ENCODE results near the gene MYL6.
"Not testable (repeated sequence)": the region's sequence is repeated elsewhere in the genome, so short reads cannot be mapped to it uniquely, and the experiment has no call there.

Gene MYL6

GRCh38 chr12:56156464-56157200 lies 1.5 kb upstream of the MYL6 start:
- DNase-seq (ENCODE audit: low spot score), result not testable (repeated sequence)

- DNase-seq (ENCODE audit: low spot score), result peak; percentile 55
Observed at GRCh38 chr12:56157201-56158028, 744 bp upstream of the MYL6 start.

GRCh38 chr12:56158926-56159461 lies 835 bp downstream of the MYL6 start:
- DNase-seq (ENCODE audit: low spot score), result peak; percentile 43

GRCh38 chr12:56159482-56160192 lies 1.5 kb downstream of the MYL6 start:
- no peak for DNase-seq (ENCODE audit: low spot score)

GRCh38 chr12:56160193-56160763 lies 2.1 kb downstream of the MYL6 start:
- peak; percentile 74 for DNase-seq (ENCODE audit: low spot score)

- no peak for DNase-seq (ENCODE audit: low spot score)
Observed at GRCh38 chr12:56160894-56161689, 2.9 kb downstream of the MYL6 start.

- no peak for DNase-seq (ENCODE audit: low spot score)
Observed at GRCh38 chr12:56161690-56162351, 3.7 kb downstream of the MYL6 start.

- DNase-seq (ENCODE audit: low spot score), result no peak
Observed at GRCh38 chr12:56162468-56163290, 4.5 kb downstream of the MYL6 start.

- no peak for DNase-seq (ENCODE audit: low spot score)
Observed at GRCh38 chr12:56163533-56164344, 5.6 kb downstream of the MYL6 start.

GRCh38 chr12:56164345-56164729 lies 6.2 kb downstream of the MYL6 start:
- DNase-seq (ENCODE audit: low spot score), result no peak

- no peak for DNase-seq (ENCODE audit: low spot score)
Observed at GRCh38 chr12:56165369-56165768, 7.2 kb downstream of the MYL6 start.

GRCh38 chr12:56169229-56169759 lies 11.1 kb downstream of the MYL6 start:
- no peak for DNase-seq (ENCODE audit: low spot score)

- no peak for DNase-seq (ENCODE audit: low spot score)
Observed at GRCh38 chr12:56172839-56173238, 14.7 kb downstream of the MYL6 start.

GRCh38 chr12:56178347-56178746 lies 20.2 kb downstream of the MYL6 start:
- no peak for DNase-seq (ENCODE audit: low spot score)

GRCh38 chr12:56186957-56187356 lies 28.8 kb downstream of the MYL6 start:
- no peak for DNase-seq (ENCODE audit: low spot score)

- DNase-seq (ENCODE audit: low spot score), result peak; percentile 9
Observed at GRCh38 chr12:56188131-56188777, 30.1 kb downstream of the MYL6 start.

GRCh38 chr12:56188778-56189098 lies 30.6 kb downstream of the MYL6 start:
- peak; percentile 9 for DNase-seq (ENCODE audit: low spot score)
